Measurements from ENCODE around the gene PDZK1IP1.

Gene PDZK1IP1

GRCh38 chr1:47219001-47219400 is 29.2 kb upstream of the PDZK1IP1 start:
- no peaks in the 10 kb centered on the region for H3K9me3 ChIP-seq
- H3K4me1 ChIP-seq = no peaks in the 10 kb centered on the region
- TF ChIP-seq CTCF (IDR thresholded peaks at IDR 0.05; ENCODE audit: low read depth, low read length) = no peak
- H3K36me3 ChIP-seq = no peaks in the 10 kb centered on the region
- DNase-seq = no peak
- H3K27me3 ChIP-seq = peaks cover 10% of the 10 kb centered on the region
- H3K4me3 ChIP-seq (ENCODE audit: low read depth, low read length) = no peak overlapping the region

GRCh38 chr1:47216278-47217059 is 26.6 kb upstream of the PDZK1IP1 start:
- no peak for TF ChIP-seq CTCF (IDR thresholded peaks at IDR 0.05; ENCODE audit: low read depth, low read length)
- DNase-seq = no peak
- Histone ChIP-seq H3K36me3 (no peaks in the 10 kb centered on the region), H3K27me3 (no peaks in the 10 kb centered on the region), H3K4me1 (no peaks in the 10 kb centered on the region), H3K9me3 (no peaks in the 10 kb centered on the region), H3K4me3 (ENCODE audit: low read depth, low read length) (no peak overlapping the region)

GRCh38 chr1:47215713-47216112 is 25.9 kb upstream of the PDZK1IP1 start:
- no peak overlapping the region for H3K4me3 ChIP-seq (ENCODE audit: low read depth, low read length)
- H3K36me3 ChIP-seq = no peaks in the 10 kb centered on the region
- no peak for TF ChIP-seq CTCF (IDR thresholded peaks at IDR 0.05; ENCODE audit: low read depth, low read length)
- H3K27me3 ChIP-seq = no peaks in the 10 kb centered on the region
- H3K4me1 ChIP-seq = no peaks in the 10 kb centered on the region
- no peaks in the 10 kb centered on the region for H3K9me3 ChIP-seq
- DNase-seq = no peak

- no peaks in the 10 kb centered on the region for H3K4me1 ChIP-seq
- DNase-seq = no peak
- H3K36me3 ChIP-seq = no peaks in the 10 kb centered on the region
- no peak for TF ChIP-seq CTCF (IDR thresholded peaks at IDR 0.05; ENCODE audit: low read depth, low read length)
- H3K27me3 ChIP-seq = no peaks in the 10 kb centered on the region
- no peak overlapping the region for H3K4me3 ChIP-seq (ENCODE audit: low read depth, low read length)
- no peaks in the 10 kb centered on the region for H3K9me3 ChIP-seq
These were observed 24.7 kb upstream of the PDZK1IP1 start for GRCh38 chr1:47214549-47214948.

- no peak overlapping the region for H3K4me3 ChIP-seq (ENCODE audit: low read depth, low read length)
- H3K4me1 ChIP-seq = no peaks in the 10 kb centered on the region
- H3K27me3 ChIP-seq = no peaks in the 10 kb centered on the region
- DNase-seq = no peak
- H3K36me3 ChIP-seq = no peaks in the 10 kb centered on the region
- TF ChIP-seq CTCF (IDR thresholded peaks at IDR 0.05; ENCODE audit: low read depth, low read length) = no peak
- H3K9me3 ChIP-seq = no peaks in the 10 kb centered on the region
These were observed 23.6 kb upstream of the PDZK1IP1 start for GRCh38 chr1:47213230-47213963.
